Endodermal cell (in vitro differentiated cells): ENCODE measurements around the gene RASAL2. TPM values are rescaled to one million over a fixed set of nuclear protein-coding genes. Genes with fewer than 3 reads are reported as not detected.
"Not testable (repeated sequence)": the region's sequence is repeated elsewhere in the genome, so short reads cannot be mapped to it uniquely, and the experiment has no call there.

Experiments used
- DNase-seq: peaks from one replicate; pipeline ENCODE4 v3.0.0-alpha.2; 2017
- H3K27ac ChIP-seq: 2 replicates; pipeline ENCODE4 v1.5.1; 2013; ENCODE audit warnings: mild to moderate bottlenecking, low read depth, low read length, moderate library complexity
- H3K27me3 ChIP-seq: 2 replicates; pipeline ENCODE4 v1.6.1; 2013; ENCODE audit warnings: mild to moderate bottlenecking, low read length, moderate library complexity; ENCODE audit not compliant: insufficient read depth, control insufficient read depth, poor library complexity, severe bottlenecking
- H3K36me3 ChIP-seq: 2 replicates; pipeline ENCODE4 v1.7.0; 2013; ENCODE audit warnings: mild to moderate bottlenecking, low read length, moderate library complexity; ENCODE audit not compliant: control insufficient read depth, insufficient read depth
- H3K4me1 ChIP-seq: one replicate; pipeline ENCODE4 v1.7.0; 2013; ENCODE audit warnings: low read length; ENCODE audit not compliant: control insufficient read depth, insufficient read depth
- H3K4me3 ChIP-seq: 2 replicates; pipeline ENCODE4 v1.5.1; 2013; ENCODE audit warnings: mild to moderate bottlenecking, low read length, moderate library complexity
- H3K9ac ChIP-seq: 2 replicates; pipeline ENCODE4 v1.6.1; 2013; ENCODE audit warnings: mild to moderate bottlenecking, low read length, moderate library complexity; ENCODE audit not compliant: poor library complexity, severe bottlenecking; ENCODE audit errors: extremely low read depth
- H3K9me3 ChIP-seq: 2 replicates; pipeline ENCODE4 v1.6.1; 2013; ENCODE audit warnings: mild to moderate bottlenecking, low read length, moderate library complexity; ENCODE audit not compliant: control insufficient read depth
- H3K27ac Mint-ChIP-seq: 2 replicates; pipeline ENCODE4 v1.8.0; 2020; ENCODE audit warnings: mixed read lengths
- H3K27me3 Mint-ChIP-seq: 2 replicates; pipeline ENCODE4 v1.8.0; 2021; ENCODE audit warnings: mild to moderate bottlenecking, mixed read lengths; ENCODE audit not compliant: insufficient read depth
- H3K36me3 Mint-ChIP-seq: 2 replicates; pipeline ENCODE4 v1.8.0; 2020; ENCODE audit warnings: low read depth, mixed read lengths
- H3K4me1 Mint-ChIP-seq: 2 replicates; pipeline ENCODE4 v1.8.0; 2020; ENCODE audit warnings: mixed read lengths
- H3K4me3 Mint-ChIP-seq: 2 replicates; pipeline ENCODE4 v1.8.0; 2020; ENCODE audit warnings: mild to moderate bottlenecking, moderate library complexity, mixed read lengths
- H3K9me3 Mint-ChIP-seq: 2 replicates; pipeline ENCODE4 v1.8.0; 2020; ENCODE audit warnings: mild to moderate bottlenecking, mixed read lengths
- WGBS, 2 experiments: methylation state at CpG; one replicate each; pipeline versions ENCODE4 v1.1.5 to v1.1.7; 2013; ENCODE audit warnings: missing lambda C conversion rate in 2 of 2, mixed read lengths in 1 of 2; ENCODE audit not compliant: insufficient coverage in 1 of 2, insufficient read length in 1 of 2; 5-methylcytosine and 5-hydroxymethylcytosine counted together
- total RNA-seq, 2 donors: library from RNA; stranded (reverse); fragmentation: NEBNext Ultra II Directional in 1 of 2; extraction: Animal tissue kit (Norgen Biotek cat#: 25700) in 1 of 2; gene quantifications; 2 replicates in 1 of 2; 3 replicates in 1 of 2; pipeline ENCODE4 v1.2.1, GENCODE V29; 2021
- TF ChIP-seq, protein P1 (sequence below): fragments of 200-600 bp; sonication (generic); conservative IDR thresholded peaks from 2 replicates; pipeline ENCODE4 v1.5.0; 2021; ENCODE audit warnings: antibody characterized with exemption, mild to moderate bottlenecking

The RASAL2 gene
- total RNA-seq, 2 donors from 2014 or later, result 21.8 to 22.1 TPM

DNA sequence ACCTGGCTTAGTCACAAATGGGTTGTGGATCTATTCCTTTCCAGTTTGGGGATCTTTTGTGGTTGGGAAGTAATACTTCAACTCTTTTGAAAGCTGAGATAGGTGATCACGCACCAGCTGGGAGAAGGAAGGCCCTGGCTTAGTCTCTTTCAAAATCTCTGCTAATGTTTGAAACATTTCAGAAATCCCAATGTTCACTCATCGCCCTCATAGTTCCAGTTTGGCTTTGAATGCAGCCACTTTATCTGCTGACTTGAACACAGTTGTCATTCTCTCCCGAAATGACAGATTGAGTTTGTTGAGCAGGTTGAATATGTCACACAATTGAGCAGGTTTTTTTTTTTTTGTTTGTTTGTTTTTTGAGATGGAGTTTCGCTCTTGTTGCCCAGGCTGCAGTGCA lies 24.6 kb downstream of the RASAL2 start:
- peaks cover 24% of the 10 kb centered on the region for H3K9me3 Mint-ChIP-seq
- no peak overlapping the region for H3K27ac Mint-ChIP-seq
- H3K27me3 ChIP-seq, result no peaks in the 10 kb centered on the region
- DNase-seq, result no peak
- H3K27me3 Mint-ChIP-seq, result no peaks in the 10 kb centered on the region
- no peaks in the 10 kb centered on the region for H3K36me3 ChIP-seq
- no peaks in the 10 kb centered on the region for H3K4me1 Mint-ChIP-seq
- no peak overlapping the region for H3K4me3 ChIP-seq
- no peak overlapping the region for H3K27ac ChIP-seq
- H3K9ac ChIP-seq, result no peak overlapping the region
- 91 to 94% methylated on average over 3 to 4 of the region's 4 CpGs for WGBS, 2 experiments
- peaks cover 24% of the 10 kb centered on the region for H3K36me3 Mint-ChIP-seq
- TF ChIP-seq, protein P1, sequence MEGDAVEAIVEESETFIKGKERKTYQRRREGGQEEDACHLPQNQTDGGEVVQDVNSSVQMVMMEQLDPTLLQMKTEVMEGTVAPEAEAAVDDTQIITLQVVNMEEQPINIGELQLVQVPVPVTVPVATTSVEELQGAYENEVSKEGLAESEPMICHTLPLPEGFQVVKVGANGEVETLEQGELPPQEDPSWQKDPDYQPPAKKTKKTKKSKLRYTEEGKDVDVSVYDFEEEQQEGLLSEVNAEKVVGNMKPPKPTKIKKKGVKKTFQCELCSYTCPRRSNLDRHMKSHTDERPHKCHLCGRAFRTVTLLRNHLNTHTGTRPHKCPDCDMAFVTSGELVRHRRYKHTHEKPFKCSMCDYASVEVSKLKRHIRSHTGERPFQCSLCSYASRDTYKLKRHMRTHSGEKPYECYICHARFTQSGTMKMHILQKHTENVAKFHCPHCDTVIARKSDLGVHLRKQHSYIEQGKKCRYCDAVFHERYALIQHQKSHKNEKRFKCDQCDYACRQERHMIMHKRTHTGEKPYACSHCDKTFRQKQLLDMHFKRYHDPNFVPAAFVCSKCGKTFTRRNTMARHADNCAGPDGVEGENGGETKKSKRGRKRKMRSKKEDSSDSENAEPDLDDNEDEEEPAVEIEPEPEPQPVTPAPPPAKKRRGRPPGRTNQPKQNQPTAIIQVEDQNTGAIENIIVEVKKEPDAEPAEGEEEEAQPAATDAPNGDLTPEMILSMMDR, result no peak
- H3K4me3 Mint-ChIP-seq, result no peak overlapping the region
- H3K9me3 ChIP-seq, result peaks cover 9% of the 10 kb centered on the region
- no peaks in the 10 kb centered on the region for H3K4me1 ChIP-seq

DNA sequence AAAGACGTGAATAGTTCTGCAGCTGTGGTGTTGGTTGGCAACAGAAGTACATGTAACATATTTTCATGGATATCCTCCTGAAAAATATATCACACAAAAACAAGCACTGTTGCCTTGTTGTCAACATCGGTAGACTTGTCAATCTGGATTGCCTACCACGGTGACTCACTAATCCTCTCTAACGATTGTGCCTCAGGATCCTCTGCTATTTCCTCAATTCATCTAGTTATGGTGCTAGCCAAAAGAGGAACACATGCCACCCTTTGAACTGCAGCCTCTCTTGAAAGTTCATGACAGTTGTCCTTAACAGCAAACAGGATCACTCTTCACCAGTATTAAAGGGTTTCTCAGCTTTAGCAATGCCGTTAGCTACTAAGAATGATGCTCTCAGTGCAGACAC lies 25.7 kb downstream of the RASAL2 start:
- Histone ChIP-seq H3K9me3 (peaks cover 9% of the 10 kb centered on the region), H3K27ac (no peak overlapping the region), H3K4me1 (no peaks in the 10 kb centered on the region), H3K36me3 (no peaks in the 10 kb centered on the region), H3K4me3 (no peak overlapping the region), H3K27me3 (no peaks in the 10 kb centered on the region), H3K9ac (no peak overlapping the region)
- H3K36me3 Mint-ChIP-seq, result peaks cover 24% of the 10 kb centered on the region
- peaks cover 24% of the 10 kb centered on the region for H3K9me3 Mint-ChIP-seq
- no peaks in the 10 kb centered on the region for H3K4me1 Mint-ChIP-seq
- H3K27me3 Mint-ChIP-seq, result no peaks in the 10 kb centered on the region
- no peak overlapping the region for H3K4me3 Mint-ChIP-seq
- TF ChIP-seq, protein P1, result no peak
- WGBS, 2 experiments, result 97 to 100% methylated on average over 4 to 5 of the region's 5 CpGs
- H3K27ac Mint-ChIP-seq, result no peak overlapping the region
- no peak for DNase-seq

DNA sequence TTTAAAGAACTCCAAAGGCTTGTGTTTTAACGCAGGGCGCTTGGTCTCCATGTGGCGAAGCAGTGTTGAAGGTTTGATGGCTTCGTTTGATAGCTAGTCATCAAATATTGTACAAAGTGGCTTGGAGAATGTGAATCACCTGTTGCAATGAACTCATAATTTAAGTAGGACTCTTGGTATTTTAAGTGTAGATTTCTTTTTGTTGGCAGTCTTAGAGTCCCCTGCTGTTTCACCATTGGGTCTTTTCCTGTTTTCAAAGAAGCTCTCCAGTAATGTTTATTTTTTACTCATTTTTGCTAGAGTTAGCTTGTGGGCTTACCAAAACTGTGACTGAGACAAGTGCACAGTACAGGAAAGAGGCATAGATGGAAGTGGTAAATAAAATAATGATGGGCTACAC lies 26.2 kb downstream of the RASAL2 start:
- Histone ChIP-seq H3K9me3 (peaks cover 9% of the 10 kb centered on the region), H3K9ac (no peak overlapping the region), H3K27me3 (no peaks in the 10 kb centered on the region), H3K4me1 (no peaks in the 10 kb centered on the region), H3K36me3 (no peaks in the 10 kb centered on the region), H3K4me3 (no peak overlapping the region), H3K27ac (no peak overlapping the region)
- Mint-ChIP-seq H3K9me3 (peaks cover 24% of the 10 kb centered on the region), H3K27ac (no peak overlapping the region), H3K27me3 (no peaks in the 10 kb centered on the region), H3K4me3 (no peak overlapping the region), H3K4me1 (no peaks in the 10 kb centered on the region), H3K36me3 (peaks cover 24% of the 10 kb centered on the region)
- 93 to 100% methylated on average over 1 to 4 of the region's 4 CpGs for WGBS, 2 experiments
- DNase-seq, result no peak
- TF ChIP-seq, protein P1, result no peak

DNA sequence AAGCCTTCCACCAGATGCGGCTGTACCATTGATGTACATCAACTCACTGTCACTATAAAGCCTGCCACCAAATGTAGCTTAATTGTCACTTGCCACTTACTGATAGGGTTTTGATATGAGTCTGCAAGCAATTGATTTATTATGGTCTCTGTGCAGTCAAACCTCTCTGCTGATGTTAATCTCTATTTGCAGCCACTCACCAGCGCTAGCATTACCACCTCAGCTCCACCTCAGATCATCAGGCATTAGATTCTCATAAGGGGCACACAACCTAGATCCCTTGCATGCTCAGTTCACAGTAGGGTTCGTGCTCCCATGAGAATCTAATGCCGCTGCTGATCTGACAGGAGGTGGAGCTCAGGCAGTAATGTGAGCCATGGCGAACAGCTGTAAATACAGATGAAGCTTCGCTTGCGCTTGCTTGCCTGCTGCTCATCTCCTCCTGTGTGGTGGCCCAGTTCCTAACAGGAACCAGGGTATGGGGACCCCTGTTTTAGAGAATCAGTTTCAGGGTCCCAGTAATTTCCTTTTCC lies 26.7 kb downstream of the RASAL2 start:
- not testable (repeated sequence) for H3K4me1 Mint-ChIP-seq, H3K9me3 ChIP-seq, H3K36me3 ChIP-seq, H3K27me3 ChIP-seq, H3K27me3 Mint-ChIP-seq, H3K9ac ChIP-seq, H3K4me1 ChIP-seq, H3K27ac Mint-ChIP-seq, DNase-seq, H3K4me3 ChIP-seq, H3K27ac ChIP-seq, H3K4me3 Mint-ChIP-seq
- H3K9me3 Mint-ChIP-seq, result peaks cover 24% of the 10 kb centered on the region
- H3K36me3 Mint-ChIP-seq, result peaks cover 24% of the 10 kb centered on the region
- WGBS, 2 experiments, result 91 to 96% methylated on average over 6 to 7 of the region's 7 CpGs
